K562 (cell line): ENCODE measurements around the gene CKAP5. TPM values are rescaled to one million over a fixed set of nuclear protein-coding genes. Genes with fewer than 3 reads are reported as not detected.
A peak's percentile ranks its signal among the peaks of the same experiment; 100 is the strongest.

Source experiments
- ATF4 ChIP-seq: fragments of 450-650 bp; formaldehyde crosslinking; IDR thresholded peaks from 2 replicates; pipeline ENCODE4 v1.4.0; 2022; ENCODE audit warnings: mild to moderate bottlenecking, moderate library complexity
- CHD1 ChIP-seq: fragments of 200-600 bp; sonication (generic); IDR thresholded peaks from one replicate; pipeline ENCODE4 v1.6.1; 2012; ENCODE audit warnings: mild to moderate bottlenecking, moderate library complexity, low read length, inconsistent platforms
- CREB3 ChIP-seq: fragments of 450-650 bp; conservative IDR thresholded peaks from 2 replicates; pipeline ENCODE4 v1.6.1; 2016; ENCODE audit warnings: missing genetic modification characterization, low read depth, mild to moderate bottlenecking, missing compliant biosample characterization, moderate library complexity
- CREB5 ChIP-seq: fragments of 250-450 bp; sonication (Bioruptor Pico); IDR thresholded peaks from 2 replicates; pipeline ENCODE4 v1.5.0; 2020; ENCODE audit warnings: mild to moderate bottlenecking
- FOXM1 ChIP-seq, 2 experiments: fragments of 450-650 bp in 1 of 2; sonication (generic) in 1 of 2; formaldehyde crosslinking in 1 of 2; IDR thresholded peaks; 2 replicates each; pipeline versions ENCODE4 v1.6.1 to v1.9.0; 2017 to 2022; ENCODE audit warnings: low read depth in 2 of 2, mild to moderate bottlenecking in 2 of 2, missing genetic modification reagents in 1 of 2, moderate library complexity in 1 of 2
- FUS ChIP-seq: fragments of 200-400 bp; formaldehyde crosslinking; optimal IDR thresholded peaks from 2 replicates; pipeline ENCODE3; 2017; ENCODE audit warnings: low read depth, low read length
- HEY1 ChIP-seq: fragments of 250-450 bp; sonication (Bioruptor Pico); IDR thresholded peaks from 2 replicates; pipeline ENCODE4 v1.5.0; 2020; ENCODE audit warnings: mild to moderate bottlenecking, moderate library complexity, borderline replicate concordance
- KAT8 ChIP-seq: fragments of 450-650 bp; IDR thresholded peaks from 2 replicates; pipeline ENCODE4 v1.6.1; 2016; ENCODE audit warnings: low read depth, mild to moderate bottlenecking
- MAFF ChIP-seq: IDR thresholded peaks from 2 replicates; pipeline ENCODE4 v1.6.1; 2012; ENCODE audit warnings: low read length, improper control_type of control experiment
- MCM3 ChIP-seq: fragments of 450-650 bp; IDR thresholded peaks from 2 replicates; pipeline ENCODE4 v1.6.1; 2016
- MCM5 ChIP-seq: fragments of 450-650 bp; IDR thresholded peaks from 2 replicates; pipeline ENCODE4 v1.6.1; 2016; ENCODE audit warnings: low read depth
- MTF1 ChIP-seq: fragments of 250-450 bp; sonication (Bioruptor Pico); IDR thresholded peaks from 2 replicates; pipeline ENCODE4 v1.9.0; 2021; ENCODE audit warnings: moderate library complexity, mild to moderate bottlenecking, inconsistent platforms, borderline replicate concordance
- NEUROD1 ChIP-seq: fragments of 150-350 bp; IDR thresholded peaks from 2 replicates; pipeline ENCODE4 v1.6.1; 2014; ENCODE audit warnings: borderline replicate concordance, low read length, low read depth; ENCODE audit not compliant: partially characterized antibody
- NFIC ChIP-seq: fragments of 450-650 bp; IDR thresholded peaks from 2 replicates; pipeline ENCODE4 v1.6.1; 2017; ENCODE audit warnings: mild to moderate bottlenecking, inconsistent platforms
- NR1H2 ChIP-seq: sonication (generic); formaldehyde crosslinking; IDR thresholded peaks from 2 replicates; pipeline ENCODE4 v1.4.0; 2020; ENCODE audit warnings: mild to moderate bottlenecking, missing genetic modification reagents
- NR2C2 ChIP-seq, 2 experiments: fragments of 200-800 bp in 1 of 2; sonication (Bioruptor generic) in 1 of 2; sonication (generic) in 1 of 2; formaldehyde crosslinking in 1 of 2; IDR thresholded peaks; 2 replicates each; pipeline versions ENCODE4 v1.6.1 to v1.8.0; 2016 to 2022; ENCODE audit warnings: mild to moderate bottlenecking in 1 of 2, missing compliant biosample characterization in 1 of 2, missing genetic modification characterization in 1 of 2, missing genetic modification reagents in 1 of 2
- RFX1 ChIP-seq: fragments of 450-650 bp; IDR thresholded peaks from 2 replicates; pipeline ENCODE4 v1.6.1; 2016; ENCODE audit warnings: mild to moderate bottlenecking, moderate library complexity
- SETDB1 ChIP-seq: IDR thresholded peaks from one replicate; pipeline ENCODE4 v1.6.1; 2012; ENCODE audit warnings: low read length, control low read depth, inconsistent platforms
- THRB ChIP-seq: fragments of 450-650 bp; formaldehyde crosslinking; conservative IDR thresholded peaks from 2 replicates; pipeline ENCODE4 v1.4.0; 2022; ENCODE audit warnings: mild to moderate bottlenecking, missing genetic modification characterization
- XRCC3 ChIP-seq: fragments of 450-650 bp; IDR thresholded peaks from 2 replicates; pipeline ENCODE4 v1.6.1; 2017; ENCODE audit warnings: mild to moderate bottlenecking, moderate library complexity
- ZFP30 ChIP-seq: fragments of 250-450 bp; sonication (Bioruptor Pico); IDR thresholded peaks from 2 replicates; pipeline ENCODE4 v1.8.0; 2022; ENCODE audit warnings: moderate library complexity, mild to moderate bottlenecking, inconsistent platforms, borderline replicate concordance
- ZNF3 ChIP-seq: fragments of 250-450 bp; sonication (Bioruptor Pico); IDR thresholded peaks from 2 replicates; pipeline ENCODE4 v1.5.0; 2021; ENCODE audit warnings: mild to moderate bottlenecking, moderate library complexity
- ZSCAN29 ChIP-seq: fragments of 450-650 bp; IDR thresholded peaks from 2 replicates; pipeline ENCODE4 v1.6.1; 2017
- polyA plus RNA-seq, 8 experiments: library from polyadenylated mRNA; depleted of rRNA in 4 of 8; stranded (reverse) in 5 of 8; unstranded in 3 of 8; fragments of >200 nt; fragmentation: Nextera tagmentation in 2 of 8; fragmentation: Illumina TruSeq in 1 of 8; extraction: Ambion mirVana in 2 of 8; extraction: Trizol in 1 of 8; gene quantifications; 2 replicates each; pipeline versions ENCODE4 v1.2.1 to v1.2.3, GENCODE V29; 2011 to 2014; ENCODE audit warnings: inconsistent platforms in 1 of 8, missing spikeins in 1 of 8
- total RNA-seq, 7 experiments: library from RNA; depleted of rRNA in 6 of 7; stranded (reverse); fragments of >200 nt in 6 of 7; fragmentation: Illumina TruSeq in 2 of 7; extraction: Trizol in 2 of 7; gene quantifications; 2 replicates each; pipeline versions ENCODE4 v1.2.1 to v1.2.3, GENCODE V29; 2011 to 2021; ENCODE audit warnings: low replicate concordance in 1 of 7

Gene CKAP5
- total and polyA plus RNA-seq, 9 of the 15 experiments (the other 6 are each of a cell fraction or from before 2014, with no cell fraction given): 60.1 to 239 (median 139) TPM

GRCh38 chr11:46700241-46701077, 145.6 kb downstream of the CKAP5 start, which contains the start of the genes ARHGAP1 and ZNF408 (continued):
- TF ChIP-seq ZFP30 (CRISPR knock-in tag) (no peak), ZSCAN29 (no peak), RFX1 (no peak), CHD1 (peak; percentile 40), MCM3 (no peak), MCM5 (no peak), FUS (no peak), FOXM1 (IDR thresholded peaks at IDR 0.05; ENCODE audit: low read depth) (peak; percentile 77), FOXM1 (CRISPR knock-in tag; IDR thresholded peaks at IDR 0.05; ENCODE audit: low read depth) (peak; percentile 68; the same call in 1 of the 2 replicates), NR2C2 (CRISPR knock-in tag; IDR thresholded peaks at IDR 0.05) (no peak; the same call in none of the 2 replicates), NR2C2 (tag; IDR thresholded peaks at IDR 0.05) (peak; percentile 97), SETDB1 (peak; percentile 55), NR1H2 (no peak), NEUROD1 (peak; percentile 37), MTF1 (CRISPR knock-in tag) (no peak), CREB5 (CRISPR knock-in tag) (0 out of 2 replicates have a peak, but pooled peaks have one; percentile 22), KAT8 (peak; percentile 79; the same call in 1 of the 2 replicates), ZNF3 (CRISPR knock-in tag) (no peak), HEY1 (CRISPR knock-in tag) (0 out of 2 replicates have a peak, but pooled peaks have one; percentile 65), CREB3 (tag) (no peak; the same call in 1 of the 2 replicates), XRCC3 (no peak), ATF4 (CRISPR knock-in tag) (peak; percentile 48; the same call in 1 of the 2 replicates), THRB (peak; percentile 75; the same call in 1 of the 2 replicates), NFIC (peak; percentile 59), MAFF (peak; percentile 28; the same call in 1 of the 2 replicates)
